T-helper 2 cell treated with Interferon-gamma antibody and Interleukin-4, amounts not matched to agents 5 μg/mL and 100 μg/mL, for 36 hours (primary cell): ENCODE results near the gene PCYT1A.
"Not testable (repeated sequence)": the region's sequence is repeated elsewhere in the genome, so short reads cannot be mapped to it uniquely, and the experiment has no call there.

Source experiments
- DNase-seq: peaks from one replicate; pipeline ENCODE4 v3.0.0; 2021; ENCODE audit warnings: low spot score
- H3K27ac Mint-ChIP-seq: one replicate; pipeline ENCODE4 v1.8.0; 2021; ENCODE audit warnings: mild to moderate bottlenecking, mixed read lengths
- H3K27me3 Mint-ChIP-seq: one replicate; pipeline ENCODE4 v1.8.0; 2021; ENCODE audit warnings: low read depth, mixed read lengths
- H3K36me3 Mint-ChIP-seq: one replicate; pipeline ENCODE4 v1.8.0; 2021; ENCODE audit warnings: low read depth, mixed read lengths
- H3K4me1 Mint-ChIP-seq: one replicate; pipeline ENCODE4 v1.8.0; 2021; ENCODE audit warnings: low read depth, mixed read lengths
- H3K4me3 Mint-ChIP-seq: one replicate; pipeline ENCODE4 v1.8.0; 2022; ENCODE audit warnings: mild to moderate bottlenecking, moderate library complexity, mixed read lengths
- H3K9me3 Mint-ChIP-seq: one replicate; pipeline ENCODE4 v1.8.0; 2021; ENCODE audit warnings: mixed read lengths

Gene PCYT1A

DNA sequence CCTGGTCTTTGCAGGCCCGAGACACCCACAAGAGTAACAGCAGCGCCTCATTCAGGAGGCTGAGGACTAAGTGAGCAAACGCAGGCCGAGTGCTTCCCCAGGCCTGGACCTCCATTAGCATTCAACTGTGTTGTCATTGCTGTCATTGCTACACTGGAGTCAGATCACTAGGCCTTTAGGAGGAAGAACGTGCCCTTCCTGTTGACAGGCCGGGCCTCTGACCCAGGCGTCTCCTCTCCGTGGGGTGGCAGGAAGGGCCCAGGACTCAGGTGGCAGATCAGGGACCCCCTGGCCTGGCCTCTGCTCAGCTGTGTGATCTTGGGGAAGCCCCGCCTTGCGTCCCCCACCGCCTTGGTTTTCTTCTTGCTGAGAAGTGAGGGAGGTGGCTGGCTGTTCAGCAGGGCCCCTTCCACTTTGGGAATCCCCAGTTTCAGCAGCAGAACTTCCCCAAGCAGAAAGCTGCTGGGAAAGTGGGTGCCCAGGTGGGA lies 95.4 kb downstream of the PCYT1A start:
- Mint-ChIP-seq H3K27me3 (no peaks in the 10 kb centered on the region), H3K4me1 (peaks cover 30% of the 10 kb centered on the region), H3K27ac (peak overlapping the region; percentile 94), H3K9me3 (no peaks in the 10 kb centered on the region), H3K36me3 (no peaks in the 10 kb centered on the region), H3K4me3 (peak overlapping the region; percentile 50)
- DNase-seq = peak; percentile 32

DNA sequence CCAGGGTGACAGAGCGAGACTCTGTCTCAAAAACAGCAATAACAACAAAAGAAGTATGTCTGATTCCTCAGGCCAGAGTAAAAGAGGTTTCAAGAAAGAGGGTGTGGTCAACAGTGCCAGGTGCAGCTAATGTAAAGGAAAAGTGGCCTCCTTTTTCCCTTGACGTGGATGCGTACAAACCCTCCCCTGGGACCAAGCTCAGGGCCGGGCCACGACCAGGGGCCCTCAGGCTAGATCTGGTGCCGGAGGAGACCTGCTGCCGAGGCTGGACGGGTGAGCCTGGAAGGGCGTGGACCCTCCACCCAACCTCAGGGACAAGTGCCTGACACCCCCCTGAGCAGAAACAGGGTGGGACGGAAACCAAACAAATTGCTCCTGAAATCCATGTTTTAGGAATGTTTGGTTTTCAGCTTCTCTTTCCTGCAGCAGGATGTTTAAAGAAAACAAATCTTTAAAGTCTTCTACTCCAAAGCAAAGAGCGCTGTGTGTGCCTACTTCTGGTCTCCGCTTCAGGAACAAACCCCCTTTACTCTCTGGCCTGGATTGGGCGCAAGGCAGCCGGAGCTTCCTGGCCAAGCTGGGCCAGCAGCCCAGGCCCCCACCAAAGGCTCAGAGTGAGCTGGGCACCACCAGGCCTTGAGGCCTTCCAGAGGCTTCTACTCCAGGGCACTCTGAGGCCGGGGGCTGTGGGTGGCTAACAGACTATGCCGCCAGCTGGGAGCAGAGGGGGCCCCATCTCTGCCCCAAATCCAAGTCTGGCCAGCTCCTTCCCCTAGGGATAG lies 97.8 kb downstream of the PCYT1A start:
- Mint-ChIP-seq H3K4me3 (no peak overlapping the region), H3K36me3 (no peaks in the 10 kb centered on the region), H3K27me3 (no peaks in the 10 kb centered on the region), H3K27ac (no peak overlapping the region), H3K9me3 (no peaks in the 10 kb centered on the region), H3K4me1 (peaks cover 42% of the 10 kb centered on the region)
- no peak for DNase-seq

DNA sequence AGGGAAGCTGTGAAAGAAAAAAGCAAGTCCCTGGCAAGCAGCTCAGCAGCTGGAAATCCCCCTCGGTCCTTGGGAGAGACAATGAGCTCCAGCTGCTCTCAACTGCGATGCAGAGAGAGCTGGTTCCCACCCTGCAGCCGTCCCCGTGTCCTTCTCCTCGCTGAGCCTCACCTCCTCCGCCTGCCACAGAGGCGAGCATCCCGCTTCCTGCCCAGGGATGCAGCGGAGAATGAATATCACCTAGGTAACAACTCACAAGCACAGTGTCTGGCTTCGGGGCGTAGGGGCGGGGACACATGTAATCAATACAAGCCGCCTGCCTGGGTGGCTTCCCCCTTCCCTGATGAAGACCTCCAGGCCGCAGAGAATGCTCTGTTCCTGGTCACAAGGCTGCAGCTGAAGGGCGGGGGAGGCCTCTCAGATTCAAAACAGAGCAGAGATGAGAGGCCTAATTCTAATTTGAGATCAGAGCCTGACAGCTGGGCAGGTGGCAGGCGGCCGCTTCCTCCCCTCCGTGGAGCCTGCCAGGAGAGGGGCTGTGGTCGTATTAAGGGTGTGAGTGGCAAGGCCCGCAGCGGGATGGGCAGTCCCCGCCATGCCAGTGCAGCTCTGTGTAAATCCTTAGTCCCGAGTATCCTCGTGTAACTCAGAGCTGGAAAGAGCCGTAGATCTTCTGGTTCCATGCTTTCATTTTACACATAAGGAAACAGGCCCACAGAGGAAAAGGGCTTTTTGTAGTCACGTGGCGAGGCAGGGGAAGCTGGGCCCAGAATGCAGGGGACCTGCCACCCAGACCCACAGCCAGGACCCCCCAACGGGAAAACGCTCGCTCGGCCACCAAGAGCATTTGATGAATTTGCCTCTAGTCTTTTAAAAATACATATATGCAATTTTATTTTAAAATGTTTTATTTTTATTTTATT lies 100.6 kb downstream of the PCYT1A start:
- Mint-ChIP-seq H3K4me3 (peak overlapping the region; percentile 54), H3K27ac (peak overlapping the region; percentile 77), H3K36me3 (no peaks in the 10 kb centered on the region), H3K4me1 (peaks cover 44% of the 10 kb centered on the region), H3K9me3 (no peaks in the 10 kb centered on the region), H3K27me3 (no peaks in the 10 kb centered on the region)
- DNase-seq = no peak

DNA sequence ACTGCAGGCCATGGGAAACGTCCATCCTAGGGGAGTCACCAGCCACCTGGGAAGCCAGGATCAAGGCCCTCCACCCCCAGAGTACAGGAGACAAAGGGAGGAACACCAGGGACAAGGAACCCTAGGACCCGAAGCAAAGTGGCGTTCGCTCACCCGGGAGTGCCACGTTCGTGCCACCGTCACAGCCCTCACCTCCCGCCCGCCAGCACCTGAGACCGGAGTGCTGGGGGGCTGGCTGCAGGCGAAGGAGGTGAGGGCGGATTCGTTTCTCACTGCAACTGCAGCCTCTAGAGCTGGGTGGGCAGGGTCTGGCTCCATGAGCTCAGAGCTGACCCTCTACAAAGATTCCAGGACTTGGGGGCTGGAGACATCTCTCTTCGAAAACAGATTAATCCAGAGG lies 102.6 kb downstream of the PCYT1A start:
- Mint-ChIP-seq H3K4me3 (no peak overlapping the region), H3K9me3 (no peaks in the 10 kb centered on the region), H3K27ac (peak overlapping the region; percentile 60), H3K4me1 (peaks cover 51% of the 10 kb centered on the region), H3K36me3 (no peaks in the 10 kb centered on the region), H3K27me3 (no peaks in the 10 kb centered on the region)
- no peak for DNase-seq

DNA sequence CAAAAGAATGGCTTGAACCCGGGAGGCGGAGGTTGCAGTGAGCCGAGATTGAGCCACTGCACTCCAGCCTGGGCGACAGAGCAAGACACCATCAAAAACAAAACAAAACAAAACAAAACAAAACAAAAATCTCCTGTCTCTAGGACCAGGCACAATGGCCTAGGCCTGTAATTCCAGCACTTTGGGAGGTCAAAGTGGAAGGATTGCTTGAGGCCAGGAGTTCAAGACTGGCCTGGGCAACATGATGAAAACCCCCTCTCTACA lies 103.4 kb downstream of the PCYT1A start:
- Mint-ChIP-seq H3K27ac (peak overlapping the region; percentile 96), H3K4me1 (peaks cover 53% of the 10 kb centered on the region)

DNA sequence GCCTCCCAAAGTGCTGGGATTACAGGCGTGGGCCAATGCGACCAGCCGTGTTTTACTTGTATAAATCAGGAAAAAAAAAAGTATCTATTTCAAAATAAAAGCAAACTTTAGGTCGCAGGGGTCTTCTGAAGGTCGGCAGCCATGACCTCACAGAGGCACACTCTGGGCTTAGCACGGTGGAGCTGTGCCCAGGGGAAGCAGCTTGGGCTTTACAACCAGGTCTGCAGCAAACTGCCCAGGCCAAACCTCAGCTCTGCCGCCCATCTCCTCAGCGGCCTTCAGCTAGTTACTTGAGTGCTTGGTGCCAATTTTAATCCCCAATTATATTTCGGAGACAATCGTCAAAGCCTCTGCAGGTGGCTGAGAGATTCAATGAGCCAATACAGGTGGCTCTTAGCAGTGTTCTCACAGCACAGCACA lies 106.4 kb downstream of the PCYT1A start:
- H3K9me3 Mint-ChIP-seq = no peaks in the 10 kb centered on the region
- H3K27ac Mint-ChIP-seq = peak overlapping the region; percentile 96
- DNase-seq = no peak
- H3K4me1 Mint-ChIP-seq = peaks cover 51% of the 10 kb centered on the region
- H3K36me3 Mint-ChIP-seq = peaks cover 4% of the 10 kb centered on the region
- no peaks in the 10 kb centered on the region for H3K27me3 Mint-ChIP-seq
- peak overlapping the region; percentile 78 for H3K4me3 Mint-ChIP-seq

More for the DNA sequence above, 103.4 kb downstream of the PCYT1A start:
- H3K27me3 Mint-ChIP-seq, H3K9me3 Mint-ChIP-seq, DNase-seq, H3K4me3 Mint-ChIP-seq, H3K36me3 Mint-ChIP-seq: not testable (repeated sequence)

DNA sequence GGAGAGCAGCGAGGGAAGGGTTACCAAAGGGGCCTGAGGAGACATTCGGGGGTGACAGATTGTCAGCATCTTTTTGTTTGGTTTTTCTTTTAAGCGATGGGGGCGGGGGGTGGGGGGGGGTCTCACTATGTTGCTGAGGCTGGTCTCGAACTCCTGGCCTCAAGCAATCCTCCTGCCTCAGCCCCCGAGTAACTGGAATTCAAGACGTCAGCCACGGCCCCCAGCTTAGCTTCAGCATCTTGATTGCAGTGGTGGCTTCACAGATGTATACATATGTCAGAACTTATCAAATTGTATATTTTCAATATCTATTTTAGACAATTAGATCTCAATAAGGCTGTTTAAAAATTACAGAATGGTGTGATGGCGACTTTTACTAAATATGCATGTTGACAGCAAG lies 107.2 kb downstream of the PCYT1A start:
- Mint-ChIP-seq H3K4me1 (peaks cover 51% of the 10 kb centered on the region), H3K36me3 (peaks cover 4% of the 10 kb centered on the region), H3K9me3 (no peaks in the 10 kb centered on the region), H3K4me3 (peak overlapping the region; percentile 65), H3K27me3 (no peaks in the 10 kb centered on the region), H3K27ac (peak overlapping the region; percentile 96)
- no peak for DNase-seq
